Endothelial cell of hepatic sinusoid (primary cell): Measurements from ENCODE around the gene CELF1.

Source experiments
- in situ Hi-C: cut with HindIII; loops from 2 replicates; pipeline ENCODE4 v1.10.0; 2017; ENCODE audit warnings: low sequenced_read_pairs

Gene CELF1

GRCh38 chr11:47514825-47515647 is 37.9 kb downstream of the CELF1 start:
- in situ Hi-C loops = no loop called here

GRCh38 chr11:47512701-47513100 is 40.2 kb downstream of the CELF1 start:
- in situ Hi-C loops = no loop called here

GRCh38 chr11:47511917-47512316 is 41.0 kb downstream of the CELF1 start:
- in situ Hi-C loops = no loop called here

- in situ Hi-C loops = no loop called here
These were observed 42.7 kb downstream of the CELF1 start for GRCh38 chr11:47510209-47510608.

GRCh38 chr11:47509077-47509536 is 43.8 kb downstream of the CELF1 start:
- in situ Hi-C loops = no loop called here

- in situ Hi-C loops = no loop called here
These were observed 44.5 kb downstream of the CELF1 start for GRCh38 chr11:47508240-47508957.

- in situ Hi-C loops = no loop called here
These were observed 45.2 kb downstream of the CELF1 start for GRCh38 chr11:47507563-47508239.

- in situ Hi-C loops = no loop called here
These were observed 46.0 kb downstream of the CELF1 start for GRCh38 chr11:47506795-47507562.

- in situ Hi-C loops = no loop called here
These were observed 46.6 kb downstream of the CELF1 start for GRCh38 chr11:47506373-47506772.

- in situ Hi-C loops = no loop called here
These were observed 48.0 kb downstream of the CELF1 start for GRCh38 chr11:47504910-47505309.

- in situ Hi-C loops = no loop called here
These were observed 49.7 kb downstream of the CELF1 start for GRCh38 chr11:47503227-47503626.

GRCh38 chr11:47502767-47503166 is 50.2 kb downstream of the CELF1 start:
- in situ Hi-C loops = no loop called here

- in situ Hi-C loops = no loop called here
These were observed 51.8 kb downstream of the CELF1 start for GRCh38 chr11:47501101-47501500.

- in situ Hi-C loops = no loop called here
These were observed 52.8 kb downstream of the CELF1 start for GRCh38 chr11:47500121-47500520.

GRCh38 chr11:47499614-47500013 is 53.3 kb downstream of the CELF1 start:
- in situ Hi-C loops = no loop called here

GRCh38 chr11:47499161-47499560 is 53.8 kb downstream of the CELF1 start:
- in situ Hi-C loops = no loop called here

- in situ Hi-C loops = no loop called here
These were observed 54.3 kb downstream of the CELF1 start for GRCh38 chr11:47498584-47499152.

- in situ Hi-C loops = no loop called here
These were observed 54.8 kb downstream of the CELF1 start for GRCh38 chr11:47498149-47498548.

GRCh38 chr11:47496808-47497207 is 56.1 kb downstream of the CELF1 start:
- in situ Hi-C loops = no loop called here

GRCh38 chr11:47495856-47496217 is 57.1 kb downstream of the CELF1 start:
- in situ Hi-C loops = no loop called here
